Tibial artery (tissue), 4 donors: ENCODE measurements around the gene AQP2.
"Not testable (repeated sequence)": the region's sequence is repeated elsewhere in the genome, so short reads cannot be mapped to it uniquely, and the experiment has no call there.

Experiments
- DNase-seq, 2 donors: peaks; one replicate each; pipeline ENCODE4 v3.0.0-alpha.2; 2019
- H3K27ac ChIP-seq, 2 donors: fragments of 200-600 bp; sonication (generic) in 1 of 2; 1 replicate in 1 of 2; 2 replicates in 1 of 2; pipeline ENCODE4 v1.5.1; 2018 to 2019; ENCODE audit warnings: mild to moderate bottlenecking in 1 of 2
- H3K27me3 ChIP-seq, 2 donors: fragments of 200-600 bp; sonication (generic) in 1 of 2; one replicate each; pipeline versions ENCODE4 v1.5.1 to v1.6.0; 2016 to 2019
- H3K36me3 ChIP-seq, 3 donors: fragments of 200-600 bp; sonication (generic) in 2 of 3; one replicate each; pipeline ENCODE4 v1.5.1; 2016 to 2019; ENCODE audit warnings: mild to moderate bottlenecking in 2 of 3
- H3K4me1 ChIP-seq, 4 donors: fragments of 200-600 bp; sonication (generic) in 2 of 4; 1 replicate in 3 of 4; 2 replicates in 1 of 4; pipeline ENCODE4 v1.5.1; 2016 to 2019
- H3K4me3 ChIP-seq, 2 donors: fragments of 200-600 bp; sonication (generic) in 1 of 2; 1 replicate in 1 of 2; 2 replicates in 1 of 2; pipeline ENCODE4 v1.5.1; 2018 to 2019; ENCODE audit warnings: mild to moderate bottlenecking in 2 of 2
- H3K9me3 ChIP-seq, 3 donors: fragments of 200-600 bp; sonication (generic) in 1 of 3; one replicate each; pipeline ENCODE4 v1.5.1; 2016 to 2019
- CTCF ChIP-seq, 2 experiments: fragments of 200-600 bp in 1 of 2; fragments of 450-650 bp in 1 of 2; IDR thresholded peaks; one replicate each; pipeline ENCODE4 v1.5.1; 2017 to 2019; ENCODE audit warnings: antibody characterized with exemption in 2 of 2, mild to moderate bottlenecking in 1 of 2, moderate library complexity in 1 of 2
- intact Hi-C: fragments of 100-400 bp; cut with DNase I; formaldehyde crosslinking; loops from one replicate; pipeline ENCODE4 v1.15.0; 2023; ENCODE audit warnings: low total_unique reads

Gene AQP2

GRCh38 chr12:49980501-49981349, 30.2 kb downstream of the AQP2 start:
- no peak for DNase-seq
- Histone ChIP-seq H3K9me3 (no peaks in the 10 kb centered on the region), H3K4me1 (peaks cover 0 to 7% (median 3%) of the 10 kb centered on the region in 4 donors), H3K27ac (no peak overlapping the region), H3K36me3 (no peaks in the 10 kb centered on the region), H3K4me3 (no peak overlapping the region), H3K27me3 (no peaks in the 10 kb centered on the region)
- intact Hi-C loops: no loop called here
- no peak for TF ChIP-seq CTCF (IDR thresholded peaks at IDR 0.05)

- H3K27me3 ChIP-seq: no peaks in the 10 kb centered on the region
- H3K4me1 ChIP-seq: peaks cover 0 to 7% (median 3%) of the 10 kb centered on the region in 4 donors
- no peak overlapping the region for H3K27ac ChIP-seq
- H3K4me3 ChIP-seq: no peak overlapping the region
- no peak for TF ChIP-seq CTCF (IDR thresholded peaks at IDR 0.05)
- intact Hi-C loops: no loop called here
- H3K36me3 ChIP-seq: no peaks in the 10 kb centered on the region
- no peaks in the 10 kb centered on the region for H3K9me3 ChIP-seq
- DNase-seq: no peak
These were observed 31.9 kb downstream of the AQP2 start for GRCh38 chr12:49982246-49983087.

GRCh38 chr12:49983892-49984291, 33.4 kb downstream of the AQP2 start:
- no peak overlapping the region for H3K27ac ChIP-seq
- peaks cover 0 to 7% (median 3%) of the 10 kb centered on the region in 4 donors for H3K4me1 ChIP-seq
- no peaks in the 10 kb centered on the region for H3K36me3 ChIP-seq
- H3K9me3 ChIP-seq: no peaks in the 10 kb centered on the region
- no peak for DNase-seq
- no peak for TF ChIP-seq CTCF (IDR thresholded peaks at IDR 0.05)
- H3K4me3 ChIP-seq: no peak overlapping the region
- intact Hi-C loops: no loop called here
- H3K27me3 ChIP-seq: no peaks in the 10 kb centered on the region

GRCh38 chr12:49984476-49985359, 34.2 kb downstream of the AQP2 start:
- no peak overlapping the region for H3K4me3 ChIP-seq
- no peak overlapping the region for H3K27ac ChIP-seq
- no peaks in the 10 kb centered on the region for H3K9me3 ChIP-seq
- H3K27me3 ChIP-seq: no peaks in the 10 kb centered on the region
- H3K36me3 ChIP-seq: no peaks in the 10 kb centered on the region
- intact Hi-C loops: no loop called here
- H3K4me1 ChIP-seq: peaks cover 0 to 7% (median 3%) of the 10 kb centered on the region in 4 donors
- no peak for TF ChIP-seq CTCF (IDR thresholded peaks at IDR 0.05)
- DNase-seq: no peak

- no peaks in the 10 kb centered on the region for H3K9me3 ChIP-seq
- peaks cover 0 to 7% (median 3%) of the 10 kb centered on the region in 4 donors for H3K4me1 ChIP-seq
- H3K36me3 ChIP-seq: no peaks in the 10 kb centered on the region
- H3K27ac ChIP-seq: no peak overlapping the region
- no peaks in the 10 kb centered on the region for H3K27me3 ChIP-seq
- TF ChIP-seq CTCF (IDR thresholded peaks at IDR 0.05): no peak
- H3K4me3 ChIP-seq: no peak overlapping the region
- no peak for DNase-seq
- intact Hi-C loops: no loop called here
These were observed 35.4 kb downstream of the AQP2 start for GRCh38 chr12:49985981-49986380.

- H3K27me3 ChIP-seq, intact Hi-C loops, H3K4me1 ChIP-seq, H3K36me3 ChIP-seq, H3K27ac ChIP-seq, DNase-seq, H3K9me3 ChIP-seq, H3K4me3 ChIP-seq: not testable (repeated sequence)
These were observed 35.9 kb downstream of the AQP2 start for GRCh38 chr12:49986476-49986875.
